Nephron (organoid): ENCODE results near the gene SNAPC5.

Experiments
- H3K27ac Mint-ChIP-seq, 3 experiments: 2 replicates each; pipeline ENCODE4 v1.8.0; 2020; ENCODE audit warnings: mixed read lengths in 3 of 3, mild to moderate bottlenecking in 2 of 3, moderate library complexity in 1 of 3
- H3K27me3 Mint-ChIP-seq: 2 replicates; pipeline ENCODE4 v1.8.0; 2021; ENCODE audit warnings: low read depth, mild to moderate bottlenecking, moderate library complexity, mixed read lengths
- H3K36me3 Mint-ChIP-seq: 2 replicates; pipeline ENCODE4 v1.8.0; 2020; ENCODE audit warnings: low read depth, mixed read lengths
- H3K4me1 Mint-ChIP-seq: 2 replicates; pipeline ENCODE4 v1.8.0; 2020; ENCODE audit warnings: mixed read lengths
- H3K4me3 Mint-ChIP-seq, 3 experiments: 2 replicates each; pipeline ENCODE4 v1.8.0; 2020; ENCODE audit warnings: mild to moderate bottlenecking in 3 of 3, mixed read lengths in 3 of 3, moderate library complexity in 2 of 3
- H3K9me3 Mint-ChIP-seq: 2 replicates; pipeline ENCODE4 v1.8.0; 2020; ENCODE audit warnings: mixed read lengths
- CTCF ChIP-seq, 3 experiments: fragments of 200-600 bp; sonication (generic); IDR thresholded peaks; one replicate each; pipeline ENCODE4 v1.5.0; 2021; ENCODE audit warnings: antibody characterized with exemption in 3 of 3; ENCODE audit not compliant: unreplicated experiment in 3 of 3

SNAPC5 gene

DNA sequence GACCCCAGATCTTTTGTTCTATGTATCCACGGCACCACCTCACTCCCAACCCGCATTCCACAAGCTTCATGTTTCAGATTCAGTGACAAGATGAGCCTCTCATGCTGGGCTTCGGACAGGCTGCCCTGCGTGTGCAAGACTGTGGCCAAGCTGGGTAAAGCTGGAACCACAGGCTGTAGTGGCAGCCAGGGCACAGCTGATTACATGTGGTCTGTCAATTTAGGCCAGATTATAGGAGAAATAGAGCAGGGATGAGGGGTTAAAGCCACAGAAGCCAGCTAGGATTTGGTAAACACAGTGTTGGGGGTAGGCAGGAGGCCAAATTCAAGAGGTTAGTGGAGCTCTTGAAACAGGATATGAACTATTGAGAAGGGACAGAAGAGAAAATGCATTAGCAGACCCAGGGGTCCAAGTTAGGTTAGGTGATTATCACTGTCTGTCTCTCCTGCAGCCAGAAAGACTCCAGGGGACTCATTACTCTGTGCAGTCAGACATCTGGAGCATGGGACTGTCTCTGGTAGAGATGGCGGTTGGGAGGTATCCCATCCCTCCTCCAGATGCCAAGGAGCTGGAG lies 12.9 kb downstream of the SNAPC5 start:
- no peaks in the 10 kb centered on the region for H3K9me3 Mint-ChIP-seq
- no peak overlapping the region for H3K4me3 Mint-ChIP-seq
- H3K36me3 Mint-ChIP-seq = peaks cover 33% of the 10 kb centered on the region
- no peak overlapping the region for H3K27ac Mint-ChIP-seq
- no peaks in the 10 kb centered on the region for H3K27me3 Mint-ChIP-seq
- H3K4me1 Mint-ChIP-seq = no peaks in the 10 kb centered on the region
- TF ChIP-seq CTCF (IDR thresholded peaks at IDR 0.05; ENCODE audit: unreplicated experiment in 3 of 3) = no peak

DNA sequence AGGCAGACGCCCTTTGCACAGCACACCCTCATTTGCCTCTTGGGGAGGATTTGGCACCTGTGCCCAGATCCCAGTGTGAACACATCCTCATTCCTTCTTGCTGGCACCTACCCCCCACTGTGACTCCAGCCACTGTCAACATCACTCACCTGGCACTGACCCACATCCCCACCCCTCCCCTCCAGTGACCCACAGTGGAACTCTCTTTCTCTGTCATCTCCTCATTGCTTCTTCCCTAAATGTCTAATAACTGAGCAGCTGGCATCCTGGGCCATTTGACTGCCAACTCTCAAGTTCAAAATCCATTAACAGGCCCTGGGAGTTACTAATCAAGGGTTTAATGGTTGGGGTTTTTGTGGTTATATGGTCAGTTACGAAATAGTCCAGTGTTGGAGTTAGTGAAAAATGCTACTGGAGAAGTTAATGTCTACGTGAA lies 14.4 kb downstream of the SNAPC5 start:
- no peaks in the 10 kb centered on the region for H3K4me1 Mint-ChIP-seq
- no peaks in the 10 kb centered on the region for H3K9me3 Mint-ChIP-seq
- no peaks in the 10 kb centered on the region for H3K27me3 Mint-ChIP-seq
- TF ChIP-seq CTCF (IDR thresholded peaks at IDR 0.05; ENCODE audit: unreplicated experiment in 3 of 3) = no peak
- peaks cover 26% of the 10 kb centered on the region for H3K36me3 Mint-ChIP-seq
- no peak overlapping the region for H3K4me3 Mint-ChIP-seq
- H3K27ac Mint-ChIP-seq = no peak overlapping the region

DNA sequence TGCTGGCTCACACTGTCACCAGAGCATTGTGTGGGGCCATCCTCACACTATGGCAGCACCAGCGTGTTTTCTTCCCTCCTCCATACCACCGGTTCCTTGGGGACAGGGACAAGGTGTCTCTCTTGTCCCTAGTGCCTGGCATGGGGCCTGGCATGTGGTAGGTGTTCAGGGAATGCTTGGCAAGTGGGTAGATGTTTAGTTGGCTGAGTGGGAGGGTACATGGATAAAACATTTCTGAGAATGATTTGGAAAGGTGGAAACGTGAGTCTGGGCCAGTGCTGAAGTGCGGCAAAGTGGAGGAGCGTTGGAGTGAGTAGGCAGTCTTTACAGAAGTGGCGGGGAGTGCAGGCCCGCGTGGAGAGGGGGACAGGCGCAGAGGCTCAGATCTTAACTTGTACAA lies 15.0 kb downstream of the SNAPC5 start:
- Mint-ChIP-seq H3K36me3 (peaks cover 20% of the 10 kb centered on the region), H3K27ac (no peak overlapping the region), H3K27me3 (no peaks in the 10 kb centered on the region), H3K4me3 (no peak overlapping the region), H3K4me1 (no peaks in the 10 kb centered on the region), H3K9me3 (no peaks in the 10 kb centered on the region)
- TF ChIP-seq CTCF (IDR thresholded peaks at IDR 0.05; ENCODE audit: unreplicated experiment in 3 of 3) = no peak

GRCh38 chr15:66481107-66481856 lies 16.3 kb downstream of the SNAPC5 start:
- no peak for TF ChIP-seq CTCF (IDR thresholded peaks at IDR 0.05; ENCODE audit: unreplicated experiment in 3 of 3)
- Mint-ChIP-seq H3K4me1 (no peaks in the 10 kb centered on the region), H3K27me3 (no peaks in the 10 kb centered on the region), H3K4me3 (no peak overlapping the region), H3K36me3 (peaks cover 16% of the 10 kb centered on the region), H3K27ac (no peak overlapping the region), H3K9me3 (no peaks in the 10 kb centered on the region)

DNA sequence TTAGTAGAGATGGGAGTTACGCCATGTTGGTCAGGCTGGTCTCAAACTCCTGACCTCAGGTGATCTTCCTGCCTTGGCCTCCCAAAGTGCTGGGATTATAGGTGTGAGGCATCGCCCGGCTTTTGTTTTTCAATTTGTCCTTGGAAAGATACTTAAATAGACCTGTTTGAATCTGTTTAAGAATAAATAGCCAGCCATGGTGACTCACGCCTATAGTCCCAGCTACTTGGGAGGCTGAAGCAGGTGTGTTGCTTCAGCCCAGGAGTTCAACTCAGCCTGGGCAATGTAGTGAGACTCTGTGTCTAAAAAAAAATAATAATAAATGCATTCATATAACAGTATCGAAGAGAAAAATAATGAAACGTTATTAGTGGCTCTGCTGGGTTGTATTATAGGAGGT lies 17.3 kb downstream of the SNAPC5 start:
- no peak for TF ChIP-seq CTCF (IDR thresholded peaks at IDR 0.05; ENCODE audit: unreplicated experiment in 3 of 3)
- no peaks in the 10 kb centered on the region for H3K27me3 Mint-ChIP-seq
- no peaks in the 10 kb centered on the region for H3K9me3 Mint-ChIP-seq
- H3K4me1 Mint-ChIP-seq = peaks cover 5% of the 10 kb centered on the region
- H3K36me3 Mint-ChIP-seq = peaks cover 16% of the 10 kb centered on the region
- H3K27ac Mint-ChIP-seq = no peak overlapping the region
- no peak overlapping the region for H3K4me3 Mint-ChIP-seq

DNA sequence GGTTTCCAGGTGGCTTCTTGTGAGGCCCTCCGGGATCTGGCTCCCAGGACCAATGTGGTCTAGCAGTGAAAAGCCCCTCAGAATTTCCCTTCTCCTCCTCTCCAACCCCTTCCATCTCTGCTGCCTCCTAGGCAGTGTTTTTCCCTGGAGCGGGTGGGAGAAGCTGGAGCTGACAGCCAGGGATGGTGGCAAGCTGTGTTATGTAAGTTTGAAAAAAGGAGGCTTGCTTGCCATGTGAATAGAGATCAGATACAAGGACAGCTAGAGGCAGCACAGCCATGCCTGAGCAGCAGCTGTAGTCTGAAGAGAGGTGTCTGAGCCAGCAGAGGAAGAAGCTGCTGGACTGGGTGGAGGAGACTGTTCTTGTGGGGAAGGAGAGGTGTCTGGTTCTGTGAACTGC lies 20.6 kb downstream of the SNAPC5 start:
- Mint-ChIP-seq H3K27me3 (no peaks in the 10 kb centered on the region), H3K27ac (no peak overlapping the region), H3K9me3 (no peaks in the 10 kb centered on the region), H3K4me3 (no peak overlapping the region), H3K36me3 (peaks cover 5% of the 10 kb centered on the region), H3K4me1 (peaks cover 32% of the 10 kb centered on the region)
- no peak for TF ChIP-seq CTCF (IDR thresholded peaks at IDR 0.05; ENCODE audit: unreplicated experiment in 3 of 3)
